ACC112 (cell line): ENCODE results near the gene NOL7.
A peak's percentile ranks its signal among the peaks of the same experiment; 100 is the strongest.

Experiments used
- H2AFZ ChIP-seq: fragments of 200-600 bp; sonication (generic); one replicate; pipeline ENCODE4 v1.6.0; 2017; ENCODE audit warnings: antibody characterized with exemption, low read length; ENCODE audit not compliant: unreplicated experiment
- H3K27ac ChIP-seq: fragments of 200-600 bp; sonication (generic); 2 replicates; pipeline ENCODE4 v1.5.1; 2014; ENCODE audit warnings: low read depth, mild to moderate bottlenecking, antibody characterized with exemption, low read length, moderate library complexity
- H3K27me3 ChIP-seq: fragments of 200-600 bp; sonication (generic); 2 replicates; pipeline ENCODE4 v1.6.1; 2014; ENCODE audit warnings: mild to moderate bottlenecking, antibody characterized with exemption, low read length, moderate library complexity, mixed read lengths; ENCODE audit not compliant: insufficient read depth
- H3K36me3 ChIP-seq: fragments of 200-600 bp; sonication (generic); 2 replicates; pipeline ENCODE4 v1.6.1; 2016; ENCODE audit warnings: mild to moderate bottlenecking, antibody characterized with exemption, low read length, moderate library complexity, mixed read lengths; ENCODE audit not compliant: insufficient read depth
- H3K4me1 ChIP-seq: fragments of 200-600 bp; sonication (generic); one replicate; pipeline ENCODE4 v1.6.1; 2016; ENCODE audit warnings: low read length, mixed read lengths; ENCODE audit not compliant: insufficient read depth, unreplicated experiment, control insufficient read depth
- H3K4me3 ChIP-seq: fragments of 200-600 bp; sonication (generic); 2 replicates; pipeline ENCODE4 v1.5.1; 2014; ENCODE audit warnings: mild to moderate bottlenecking, low read depth, low read length
- H3K79me2 ChIP-seq: fragments of 200-600 bp; sonication (generic); one replicate; pipeline ENCODE4 v1.6.0; 2016; ENCODE audit warnings: low read length; ENCODE audit not compliant: control insufficient read depth, unreplicated experiment, insufficient read depth

Gene NOL7

GRCh38 chr6:13614926-13615791 lies at the start of gene NOL7:
Gene NOL7 (plus strand): TSS chr6:13615335. CDS start chr6:13615359, 24 bp downstream.
- H2AFZ ChIP-seq, result peak within 1 kb of the TSS; percentile 83
- H3K4me3 ChIP-seq, result peak within 1 kb of the TSS; percentile 87
- H3K36me3 ChIP-seq, result peaks cover 22% of the 10 kb centered on the region; the same call in 1 of the 2 replicates
- peaks cover 37% of the 10 kb centered on the region for H3K79me2 ChIP-seq
- H3K27me3 ChIP-seq, result no peaks in the 10 kb centered on the region
- peaks cover 22% of the 10 kb centered on the region for H3K4me1 ChIP-seq
- H3K27ac ChIP-seq, result peak within 1 kb of the TSS; percentile 71

GRCh38 chr6:13565921-13566320 lies 49.2 kb upstream of the NOL7 start:
- Histone ChIP-seq H3K79me2 (no peaks in the 10 kb centered on the region), H3K27ac (no peak overlapping the region), H3K4me3 (no peak overlapping the region)

GRCh38 chr6:13566500-13566899 lies 48.6 kb upstream of the NOL7 start:
- H3K4me3 ChIP-seq, result no peak overlapping the region
- H3K4me1 ChIP-seq, result no peaks in the 10 kb centered on the region
- H2AFZ ChIP-seq, result no peak overlapping the region
- H3K27ac ChIP-seq, result no peak overlapping the region
- H3K79me2 ChIP-seq, result no peaks in the 10 kb centered on the region
- peaks cover 41% of the 10 kb centered on the region for H3K27me3 ChIP-seq
- H3K36me3 ChIP-seq, result no peaks in the 10 kb centered on the region

More at GRCh38 chr6:13565921-13566320, 49.2 kb upstream of the NOL7 start:
- peaks cover 41% of the 10 kb centered on the region for H3K27me3 ChIP-seq
- no peak overlapping the region for H2AFZ ChIP-seq
- H3K36me3 ChIP-seq, result no peaks in the 10 kb centered on the region
- no peaks in the 10 kb centered on the region for H3K4me1 ChIP-seq

- Histone ChIP-seq H3K27ac (no peak overlapping the region), H3K4me1 (peaks cover 5% of the 10 kb centered on the region), H3K36me3 (no peaks in the 10 kb centered on the region), H3K79me2 (no peaks in the 10 kb centered on the region), H2AFZ (no peak overlapping the region), H3K27me3 (peaks cover 33% of the 10 kb centered on the region), H3K4me3 (no peak overlapping the region)
These were observed 46.2 kb upstream of the NOL7 start for GRCh38 chr6:13568970-13569369.

- Histone ChIP-seq H3K4me3 (no peak overlapping the region), H3K27ac (no peak overlapping the region), H3K79me2 (peaks cover 9% of the 10 kb centered on the region), H3K27me3 (peaks cover 11% of the 10 kb centered on the region; the same call in 1 of the 2 replicates), H3K36me3 (no peaks in the 10 kb centered on the region), H3K4me1 (peaks cover 10% of the 10 kb centered on the region), H2AFZ (no peak overlapping the region)
These were observed 42.9 kb upstream of the NOL7 start for GRCh38 chr6:13572240-13572639.

- Histone ChIP-seq H3K36me3 (no peaks in the 10 kb centered on the region), H3K27me3 (peaks cover 6% of the 10 kb centered on the region; the same call in 1 of the 2 replicates), H3K27ac (no peak overlapping the region), H3K4me1 (peaks cover 10% of the 10 kb centered on the region), H3K4me3 (peak overlapping the region; percentile 88), H2AFZ (peak overlapping the region; percentile 34), H3K79me2 (peaks cover 9% of the 10 kb centered on the region)
These were observed 42.0 kb upstream of the NOL7 start for GRCh38 chr6:13572951-13573654.

- H3K79me2 ChIP-seq, result peaks cover 9% of the 10 kb centered on the region
- no peaks in the 10 kb centered on the region; the same call in 1 of the 2 replicates for H3K27me3 ChIP-seq
- peak overlapping the region; percentile 88 for H3K4me3 ChIP-seq
- peak overlapping the region; percentile 39; the same call in 1 of the 2 replicates for H3K27ac ChIP-seq
- peak overlapping the region; percentile 34 for H2AFZ ChIP-seq
- peaks cover 10% of the 10 kb centered on the region for H3K4me1 ChIP-seq
- no peaks in the 10 kb centered on the region for H3K36me3 ChIP-seq
These were observed 41.4 kb upstream of the NOL7 start for GRCh38 chr6:13573669-13574110.

- Histone ChIP-seq H3K79me2 (peaks cover 9% of the 10 kb centered on the region), H3K4me1 (peaks cover 10% of the 10 kb centered on the region), H3K27me3 (no peaks in the 10 kb centered on the region; the same call in 1 of the 2 replicates), H2AFZ (peak overlapping the region; percentile 87), H3K4me3 (peak overlapping the region; percentile 88), H3K36me3 (no peaks in the 10 kb centered on the region), H3K27ac (peak overlapping the region; percentile 56)
These were observed 41.0 kb upstream of the NOL7 start for GRCh38 chr6:13574149-13574570.

GRCh38 chr6:13574571-13575376 lies 40.4 kb upstream of the NOL7 start, which contains the start of gene SIRT5:
Gene SIRT5 (plus strand): TSS chr6:13574601. CDS start chr6:13584111, 9,510 bp downstream.
- peak within 1 kb of the TSS; percentile 56 for H3K27ac ChIP-seq
- H3K79me2 ChIP-seq, result peaks cover 9% of the 10 kb centered on the region
- peaks cover 10% of the 10 kb centered on the region for H3K4me1 ChIP-seq
- no peaks in the 10 kb centered on the region for H3K36me3 ChIP-seq
- no peaks in the 10 kb centered on the region for H3K27me3 ChIP-seq
- H3K4me3 ChIP-seq, result peak within 1 kb of the TSS; percentile 88
- H2AFZ ChIP-seq, result peak within 1 kb of the TSS; percentile 87

- H3K79me2 ChIP-seq, result peaks cover 9% of the 10 kb centered on the region
- H3K27ac ChIP-seq, result peak overlapping the region; percentile 56; the same call in 1 of the 2 replicates
- H2AFZ ChIP-seq, result no peak overlapping the region
- H3K27me3 ChIP-seq, result no peaks in the 10 kb centered on the region
- H3K4me3 ChIP-seq, result peak overlapping the region; percentile 88
- H3K4me1 ChIP-seq, result peaks cover 10% of the 10 kb centered on the region
- no peaks in the 10 kb centered on the region for H3K36me3 ChIP-seq
These were observed 39.8 kb upstream of the NOL7 start for GRCh38 chr6:13575377-13575775.
